Measurements from ENCODE around the gene STK39.

Gene STK39

DNA sequence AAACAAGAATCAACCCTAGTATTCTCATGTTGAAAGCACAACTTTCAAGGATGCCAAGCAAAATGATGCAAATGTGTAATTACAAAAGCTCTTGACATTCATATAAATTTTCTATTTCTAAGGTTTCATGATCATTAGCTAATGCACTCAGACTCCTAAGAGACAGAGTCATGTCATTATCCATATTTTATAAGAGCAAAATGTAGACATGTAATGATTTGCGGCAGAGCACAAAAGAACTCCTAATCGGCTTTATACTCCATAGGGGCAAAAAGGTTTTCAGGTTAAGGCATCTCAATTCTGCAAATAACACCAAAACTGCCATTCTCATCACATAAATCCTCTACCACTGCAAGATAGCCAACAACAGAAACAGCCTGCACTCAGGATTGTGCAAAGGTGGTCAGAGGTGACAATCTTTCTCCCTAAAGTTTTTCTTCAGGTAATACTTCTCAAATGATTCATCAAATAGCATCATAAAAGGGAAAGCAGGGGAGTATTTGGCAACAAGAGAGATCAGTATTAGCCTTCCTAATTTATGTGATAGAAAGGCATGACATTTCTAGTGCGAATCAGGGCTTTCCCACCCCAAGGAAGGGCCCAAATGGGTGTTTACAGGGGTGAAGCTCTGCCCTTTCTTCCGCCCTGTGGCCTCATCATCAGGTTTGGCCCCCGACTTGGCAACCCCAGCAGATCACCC lies 64.7 kb downstream of the STK39 start:
- no peak for DNase-seq

DNA sequence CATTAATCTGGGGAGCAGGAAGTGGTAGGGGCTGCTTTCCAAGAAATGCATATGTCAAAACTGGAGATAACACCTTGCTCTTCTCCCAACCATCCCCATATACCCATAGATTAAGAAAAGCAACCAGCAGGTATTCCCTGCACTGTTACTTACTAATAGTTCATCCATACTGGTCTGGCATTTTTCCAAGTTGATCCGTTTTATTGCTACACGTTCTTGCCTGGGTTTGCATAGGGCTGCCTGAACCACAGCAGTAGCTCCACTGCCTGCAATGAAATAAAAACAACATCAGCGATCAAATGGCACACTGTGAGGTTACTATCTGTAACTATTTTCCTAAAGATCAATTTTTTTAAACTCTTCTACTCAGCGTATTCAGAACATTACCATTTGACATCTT lies 65.6 kb downstream of the STK39 start:
- DNase-seq, result no peak

DNA sequence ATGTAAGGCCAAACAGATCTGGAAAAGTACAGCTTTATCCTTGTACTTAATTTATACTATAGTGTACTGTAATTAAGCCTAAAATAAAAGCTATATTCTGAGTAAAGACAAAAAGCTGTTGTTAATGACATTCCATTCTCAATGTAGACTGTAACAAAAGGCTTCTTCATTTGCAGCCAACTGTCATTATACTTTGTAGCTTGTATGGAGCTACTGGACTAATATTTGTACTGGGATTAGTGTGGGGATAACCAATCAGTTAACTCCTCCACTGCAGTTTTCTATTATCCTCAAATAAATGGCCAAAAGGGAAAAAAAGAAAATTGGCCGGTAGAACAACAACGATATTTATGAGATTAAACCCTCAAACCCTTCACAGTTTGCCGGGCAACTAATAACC lies 66.5 kb downstream of the STK39 start:
- no peak for DNase-seq

DNA sequence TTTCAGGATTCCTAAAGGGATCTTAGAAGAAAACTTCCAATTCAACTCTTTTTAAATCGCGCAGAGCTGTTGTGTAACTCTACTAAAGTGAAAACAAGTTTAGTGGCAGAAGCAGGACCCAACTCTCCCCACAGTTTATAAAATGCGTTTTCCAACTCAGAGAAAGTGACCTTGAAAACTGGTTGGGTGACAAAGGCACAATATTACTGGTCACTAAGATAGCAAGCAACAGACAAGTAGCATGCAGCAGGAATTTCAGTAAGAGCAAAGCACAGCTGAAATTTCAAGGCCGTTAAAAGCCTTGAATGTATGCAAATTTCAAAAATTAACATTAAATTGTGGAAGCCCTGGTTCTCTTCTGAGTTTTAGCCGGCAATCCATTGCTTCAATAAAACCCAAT lies 66.9 kb downstream of the STK39 start:
- DNase-seq, result no peak

DNA sequence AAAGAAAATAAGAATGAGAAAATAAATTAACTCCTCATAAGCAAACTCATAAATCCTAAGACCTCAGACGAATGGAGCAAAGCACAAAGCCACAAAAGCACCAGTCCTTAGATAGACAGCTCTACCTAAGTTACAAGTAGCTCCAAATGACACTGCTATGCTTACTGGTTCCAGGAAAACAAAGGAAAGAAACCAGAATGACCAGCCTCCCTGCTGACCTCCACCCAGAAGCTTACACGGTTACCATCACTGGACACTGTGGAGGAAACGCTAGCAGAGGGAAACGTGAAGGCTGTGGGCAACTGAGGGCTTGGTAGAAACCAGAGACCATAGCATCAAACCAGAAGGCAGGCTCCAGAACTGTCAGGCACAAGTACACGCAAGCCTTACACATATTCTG lies 67.8 kb downstream of the STK39 start:
- no peak for DNase-seq

DNA sequence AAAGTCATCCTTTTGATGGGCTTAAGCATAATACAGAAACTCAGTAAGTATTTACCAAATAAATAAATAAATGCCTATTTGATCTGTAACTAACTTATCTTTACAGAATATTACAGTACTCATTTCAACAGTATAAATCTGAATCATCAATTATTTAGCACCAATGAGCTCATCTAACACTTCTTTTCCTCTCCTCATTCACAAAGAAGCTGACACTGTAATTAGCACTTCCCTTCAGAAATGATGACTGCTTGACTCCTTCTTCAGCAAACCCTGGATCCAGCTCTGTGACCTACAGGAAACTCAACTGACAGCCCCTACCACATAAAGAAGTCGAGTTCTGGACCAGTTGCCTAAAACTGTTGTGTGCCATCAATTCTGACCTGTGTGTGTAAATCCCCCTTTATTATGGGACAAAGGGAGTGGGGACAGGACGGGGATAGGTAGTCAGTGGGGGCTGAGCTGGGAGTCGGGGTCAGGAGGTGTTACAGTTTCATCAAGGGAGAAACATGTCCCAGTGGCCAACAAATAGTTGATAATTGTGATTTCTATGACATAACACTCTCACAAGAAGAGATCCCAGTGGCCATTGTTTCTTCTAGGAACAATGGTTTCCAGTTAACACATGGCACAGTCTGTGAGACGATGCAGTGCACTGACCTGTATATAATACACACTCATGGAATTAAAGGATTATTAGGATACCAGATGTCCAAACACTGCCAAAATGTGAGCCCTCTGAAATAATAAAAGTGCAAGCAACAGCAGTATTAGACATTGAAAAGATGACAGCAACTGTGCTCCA lies 68.7 kb downstream of the STK39 start:
- no peak for DNase-seq

DNA sequence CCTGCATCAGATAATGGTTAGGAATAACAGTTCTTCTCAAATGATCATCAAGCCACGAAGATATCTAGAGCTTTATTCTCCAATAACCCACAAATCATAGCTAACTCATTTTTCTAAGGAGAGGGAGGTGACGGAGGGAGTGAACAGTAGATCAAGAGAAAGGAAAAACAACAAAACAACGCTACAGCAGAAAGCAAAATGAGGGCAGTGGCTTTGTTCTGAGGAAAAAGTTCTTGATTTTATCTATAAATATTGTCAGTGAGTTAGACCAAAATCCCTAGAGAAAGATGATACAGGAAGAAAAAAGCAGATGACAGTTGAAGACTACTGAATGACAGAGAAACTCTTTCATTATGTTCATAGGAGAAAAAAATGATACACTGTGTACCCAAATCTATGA lies 71.0 kb downstream of the STK39 start:
- DNase-seq, result no peak

DNA sequence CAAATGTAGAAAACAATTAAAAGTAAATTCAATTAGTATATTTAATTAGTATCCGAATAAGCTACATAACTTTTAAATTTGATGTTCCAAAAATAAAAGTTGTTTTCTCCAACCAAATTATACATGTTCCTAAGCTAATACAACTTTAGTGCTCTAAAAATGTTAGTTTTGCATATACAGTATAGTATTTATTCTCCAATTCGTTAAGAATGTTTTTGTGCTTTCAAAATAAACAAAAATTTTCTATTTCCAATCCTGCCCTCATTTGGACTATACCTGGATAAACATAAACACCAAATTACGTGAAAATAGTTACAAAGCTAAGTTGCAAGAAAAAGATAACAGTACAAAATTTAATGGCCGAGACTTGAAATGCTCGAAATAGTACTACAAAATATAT lies 71.9 kb downstream of the STK39 start:
- DNase-seq, result no peak

DNA sequence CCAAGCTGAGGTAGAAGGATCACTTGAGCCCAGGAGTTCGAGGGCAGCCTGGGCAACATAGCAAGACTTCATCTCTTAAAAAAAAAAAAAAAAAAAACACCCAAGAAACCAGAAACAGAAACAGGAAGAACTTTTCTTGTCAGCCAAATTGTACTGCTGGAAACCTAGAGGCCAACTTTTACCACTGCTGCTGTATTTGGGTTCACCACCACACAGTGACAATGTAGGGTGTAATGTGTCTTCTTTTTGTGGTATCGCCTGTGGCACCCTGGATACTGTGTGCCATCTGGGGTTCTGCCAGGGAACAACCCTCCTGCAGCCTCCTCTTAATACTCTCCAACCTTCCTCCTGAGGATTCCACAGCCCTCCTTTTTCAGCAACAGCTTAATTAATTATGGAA lies 72.6 kb downstream of the STK39 start:
- DNase-seq, result peak; percentile 25

DNA sequence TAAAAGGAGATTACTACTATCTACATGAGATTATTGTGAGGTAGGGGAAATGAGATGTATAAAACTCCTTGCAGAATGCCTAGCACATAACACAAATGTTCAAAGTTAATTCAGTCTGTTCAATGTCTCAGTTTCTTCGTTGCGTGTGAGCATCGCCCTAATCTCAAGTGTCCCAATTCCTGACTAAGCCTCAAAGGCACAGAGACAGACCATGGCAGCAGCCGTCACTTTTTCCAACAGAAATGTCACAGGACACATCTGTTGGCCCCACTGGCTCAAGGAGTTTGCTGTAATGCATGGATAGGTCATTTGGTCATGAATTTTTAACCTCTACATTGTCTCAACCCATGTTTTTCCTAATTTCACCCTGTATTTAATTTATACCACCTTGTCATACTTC lies 75.3 kb downstream of the STK39 start:
- no peak for DNase-seq

DNA sequence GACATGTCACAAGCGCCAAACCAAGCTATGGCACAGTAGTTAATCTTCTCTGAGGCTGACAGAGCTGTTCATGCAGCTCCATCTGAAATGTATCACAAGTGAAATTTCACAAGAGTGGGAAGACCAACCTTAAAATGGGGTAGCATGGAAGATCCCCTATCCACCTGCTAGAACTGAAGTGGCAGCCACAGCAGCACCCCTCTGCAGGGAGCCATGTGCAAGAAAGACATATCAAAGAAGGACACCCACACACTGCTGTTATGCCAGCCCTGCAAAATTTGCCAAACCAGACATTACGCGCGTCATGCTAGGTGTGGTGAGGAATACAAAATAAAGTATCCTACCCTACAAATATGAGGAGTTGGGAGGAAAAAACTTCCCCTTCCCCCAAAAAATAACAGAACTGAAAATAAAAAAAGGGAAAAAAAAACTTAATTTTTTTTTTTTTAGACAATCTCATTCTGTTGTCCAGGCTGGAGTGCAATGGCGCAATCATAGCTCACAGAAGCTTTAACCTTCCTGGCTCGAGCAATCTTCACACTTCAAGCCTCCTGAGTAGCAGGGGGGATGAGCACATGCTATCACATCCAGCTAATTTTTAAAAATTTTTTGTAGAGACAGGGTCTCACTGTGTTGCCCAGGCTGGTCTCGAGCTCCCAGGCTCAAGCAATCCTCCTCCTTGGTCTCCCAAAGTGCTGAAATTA lies 76.2 kb downstream of the STK39 start:
- DNase-seq, result no peak

DNA sequence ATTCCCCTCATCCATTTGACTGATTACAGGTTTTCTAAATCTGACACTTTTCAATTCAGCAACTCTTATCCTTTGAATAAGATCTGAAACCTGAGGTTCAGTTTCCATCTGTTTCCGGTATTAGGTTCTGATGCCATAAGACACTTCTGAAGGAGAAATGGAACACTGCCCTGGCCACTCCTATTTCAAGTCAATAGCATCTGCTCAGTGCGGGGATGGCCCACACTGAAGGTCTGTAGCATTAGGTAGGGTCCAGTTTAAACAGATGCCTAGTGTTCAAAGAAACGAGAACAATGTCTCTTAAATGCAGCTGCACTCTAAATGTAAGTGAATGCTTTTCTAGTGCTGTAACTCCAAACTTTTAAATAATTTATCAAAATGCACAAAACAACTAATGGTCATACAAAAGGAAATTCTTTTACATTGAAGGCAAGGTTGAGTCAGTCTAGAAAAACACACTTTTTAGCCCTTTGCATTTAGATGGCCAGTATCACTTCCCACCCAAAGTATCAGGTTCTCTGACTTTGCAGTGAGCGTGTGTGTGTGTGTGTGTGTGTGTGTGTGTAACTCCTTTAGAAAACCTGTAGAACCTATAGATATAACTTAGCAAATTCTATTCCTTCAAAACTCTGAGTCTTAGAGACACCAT lies 78.2 kb downstream of the STK39 start:
- no peak for DNase-seq

DNA sequence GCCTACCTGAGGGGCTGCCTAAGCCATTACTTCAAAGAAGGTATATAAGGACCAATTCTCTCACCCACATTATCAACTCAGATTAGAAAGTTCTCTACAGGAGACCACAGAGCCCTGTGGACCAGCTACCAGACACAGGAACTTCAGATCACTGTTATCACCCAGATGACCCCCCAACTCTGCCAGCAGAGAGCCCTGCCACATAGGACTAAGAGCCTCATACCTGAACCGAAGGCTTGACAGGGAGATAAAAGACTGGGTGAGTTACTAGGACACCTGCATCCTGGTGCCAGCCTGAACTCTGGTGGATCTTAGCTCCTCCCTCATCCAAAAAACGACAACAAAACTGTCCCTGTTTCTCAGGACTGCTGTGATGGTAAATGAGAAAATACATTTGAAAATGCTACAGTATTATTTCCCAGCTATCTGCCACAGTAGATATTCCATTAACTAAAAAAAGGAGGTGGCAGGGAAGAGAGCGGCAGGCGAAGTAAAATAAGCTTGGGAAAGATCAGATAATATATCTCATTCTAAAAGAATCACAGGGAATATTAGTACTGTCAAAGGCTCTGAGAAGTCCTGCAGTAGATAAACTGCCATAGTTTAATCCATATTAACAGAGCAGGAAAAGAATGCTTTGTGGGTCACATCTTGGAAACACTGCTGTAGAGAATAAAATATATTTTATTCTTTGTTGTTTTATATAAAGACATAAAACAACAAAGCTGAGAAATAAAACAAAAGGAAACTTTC lies 79.7 kb downstream of the STK39 start:
- DNase-seq, result no peak

DNA sequence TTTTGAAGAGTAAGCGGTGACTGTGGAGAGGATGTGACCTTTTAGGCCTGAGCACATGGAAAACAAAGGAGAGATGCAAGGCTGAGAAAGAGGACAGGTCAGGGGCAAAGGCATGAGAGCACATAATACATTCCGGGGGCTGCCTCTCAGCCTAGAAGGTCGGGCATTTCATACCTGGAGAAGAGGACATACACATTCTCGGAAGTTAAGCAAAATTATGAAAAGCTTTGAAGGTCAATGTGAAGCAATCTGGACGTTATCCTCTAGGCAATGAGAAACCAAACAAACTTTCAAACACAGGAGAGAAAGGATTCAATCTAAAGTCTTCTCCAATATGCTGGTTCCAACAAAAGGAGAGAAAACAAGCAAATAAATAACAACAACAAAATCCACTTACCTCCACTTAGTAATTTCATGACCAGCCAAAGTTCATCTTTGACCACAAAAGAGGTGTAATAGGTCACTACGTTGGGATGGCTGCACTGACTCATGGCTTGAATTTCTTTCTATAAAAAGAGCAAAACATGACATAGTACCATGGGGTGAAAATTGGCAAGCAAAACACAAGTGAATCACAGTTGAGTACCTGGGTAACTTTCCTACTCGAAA lies 80.4 kb downstream of the STK39 start:
- DNase-seq, result no peak

DNA sequence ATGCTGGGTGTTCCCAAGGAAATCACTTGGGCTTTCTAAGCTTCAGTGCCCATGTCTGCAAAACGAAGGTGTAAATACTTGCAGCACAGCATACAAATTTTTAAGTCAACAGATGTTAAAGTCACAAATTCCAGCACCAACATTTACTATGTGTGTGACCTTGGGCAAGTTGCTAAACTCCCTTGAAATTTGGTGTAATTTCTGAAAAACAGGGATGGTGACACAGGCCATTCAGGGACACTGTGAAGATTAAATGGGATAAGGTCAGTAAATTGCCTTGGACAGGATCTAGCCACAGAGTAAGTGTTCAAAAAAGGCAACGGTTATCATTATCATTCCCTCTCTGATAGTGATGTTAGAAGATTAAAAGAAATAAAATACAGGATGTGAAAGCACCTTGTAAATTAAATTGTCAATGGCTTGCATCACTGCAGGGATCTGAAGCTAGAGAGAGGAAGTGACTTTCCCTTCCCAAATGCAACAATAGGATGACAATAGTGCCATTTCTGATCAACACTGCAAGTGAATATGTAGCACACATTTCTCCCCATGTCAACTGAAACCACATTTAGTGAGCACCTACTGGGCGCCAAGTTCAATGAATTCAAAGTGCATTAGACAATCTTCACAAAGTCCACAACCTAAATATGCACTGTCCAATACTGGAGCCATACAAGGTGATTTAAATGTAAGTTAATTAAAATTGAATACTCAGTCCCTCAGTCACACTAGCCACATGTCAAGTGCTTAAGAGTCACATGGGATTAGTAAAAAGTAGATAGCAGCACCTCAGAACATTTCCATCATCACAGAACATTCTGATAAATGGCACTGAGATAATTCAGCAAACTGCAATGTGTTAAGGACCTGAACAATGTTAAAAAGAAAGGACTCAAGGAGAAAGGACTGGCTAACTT lies 81.2 kb downstream of the STK39 start:
- no peak for DNase-seq

DNA sequence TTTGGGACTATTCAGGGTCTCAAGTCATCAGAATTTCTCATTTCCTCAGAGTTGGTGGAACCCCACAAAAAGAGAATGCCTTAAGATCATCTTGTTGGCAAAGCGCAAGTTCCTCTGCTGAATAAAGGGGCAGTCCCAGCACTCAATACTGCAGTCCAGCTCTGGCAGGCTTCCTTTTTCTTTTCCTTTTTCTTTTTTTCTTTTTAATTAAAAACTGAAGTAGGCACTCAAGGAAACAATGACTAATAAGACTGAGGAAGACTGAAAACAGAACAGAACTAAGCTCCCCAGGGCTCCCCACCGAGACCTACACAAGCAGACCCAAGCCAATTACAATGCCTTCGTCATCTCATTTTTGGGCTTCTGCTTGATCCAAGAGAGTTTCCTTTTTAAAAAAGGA lies 82.0 kb downstream of the STK39 start:
- DNase-seq, result no peak

DNA sequence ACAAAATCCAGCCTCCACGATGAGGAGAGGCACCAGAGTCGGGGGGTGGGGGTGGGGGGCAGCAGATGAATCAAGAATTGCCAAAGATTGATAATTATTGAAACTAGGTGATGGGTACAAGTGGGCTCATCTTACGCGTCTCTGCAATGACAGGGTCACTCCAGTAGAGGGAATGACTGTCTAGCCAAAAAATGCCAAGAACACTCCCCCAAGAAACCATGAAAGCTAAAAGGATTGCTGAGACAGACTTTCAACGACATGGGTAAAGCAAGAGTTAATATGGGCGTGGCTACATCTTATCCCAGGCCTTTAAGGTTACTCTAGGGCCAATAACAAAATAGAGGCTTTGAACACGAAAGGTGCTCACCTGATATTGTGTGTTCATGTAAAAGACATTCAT lies 86.5 kb downstream of the STK39 start:
- no peak for DNase-seq

DNA sequence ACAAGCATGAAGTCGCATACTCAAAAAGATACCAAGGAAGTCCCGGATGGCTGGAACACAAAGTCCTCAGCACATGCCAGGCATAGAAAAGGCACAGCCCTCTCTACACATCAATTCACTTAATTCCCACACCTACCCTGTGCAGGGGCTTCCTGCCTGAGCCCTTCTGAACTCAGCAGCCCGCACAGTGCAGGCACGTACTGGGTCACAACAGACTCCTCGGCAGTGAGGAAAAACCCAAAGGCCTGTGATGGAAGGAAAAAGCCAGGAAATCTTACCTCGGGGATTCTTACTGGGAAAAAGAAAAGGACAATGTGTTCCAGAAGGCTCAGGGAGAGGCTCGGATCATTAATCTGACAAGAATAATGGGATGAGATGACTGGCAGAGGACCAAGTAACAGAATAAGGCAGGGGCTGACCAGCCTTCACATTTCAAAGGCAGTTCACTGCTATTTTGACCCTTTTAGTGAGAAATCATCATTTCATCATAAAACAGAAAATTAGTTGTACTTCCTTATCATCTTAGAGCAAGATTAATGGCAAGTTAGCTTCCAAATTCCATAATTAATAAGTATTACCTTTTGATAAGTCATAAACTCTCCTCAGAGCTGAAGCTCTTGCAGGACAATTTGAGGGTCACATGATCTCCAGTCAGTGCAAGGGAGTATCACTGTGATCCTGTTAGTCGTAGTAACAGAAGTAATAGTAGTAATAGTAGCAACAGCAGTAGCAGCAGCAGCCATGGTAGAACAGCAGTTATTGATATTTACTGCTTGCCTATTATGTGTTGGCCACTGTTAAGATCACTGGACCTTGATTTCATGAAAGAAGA lies 87.4 kb downstream of the STK39 start:
- no peak for DNase-seq

DNA sequence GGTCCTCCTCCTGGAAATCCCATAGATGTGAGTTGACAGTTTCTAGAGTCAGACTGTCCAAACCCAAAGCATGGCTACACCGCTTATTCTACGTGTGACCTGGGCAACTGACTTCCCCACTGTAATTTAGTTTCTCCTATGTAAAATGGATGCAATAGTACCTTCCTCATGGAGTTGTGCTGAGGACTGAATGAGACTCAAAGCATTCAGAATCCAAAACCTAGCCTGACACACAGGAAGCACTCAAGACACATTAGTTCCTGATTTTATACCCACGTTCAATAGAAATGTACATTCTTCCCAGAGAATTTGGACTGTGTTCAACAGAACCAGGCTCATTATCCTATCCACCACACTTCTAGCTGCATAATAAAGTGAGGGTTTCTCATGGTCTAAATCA lies 88.8 kb downstream of the STK39 start:
- DNase-seq, result no peak

DNA sequence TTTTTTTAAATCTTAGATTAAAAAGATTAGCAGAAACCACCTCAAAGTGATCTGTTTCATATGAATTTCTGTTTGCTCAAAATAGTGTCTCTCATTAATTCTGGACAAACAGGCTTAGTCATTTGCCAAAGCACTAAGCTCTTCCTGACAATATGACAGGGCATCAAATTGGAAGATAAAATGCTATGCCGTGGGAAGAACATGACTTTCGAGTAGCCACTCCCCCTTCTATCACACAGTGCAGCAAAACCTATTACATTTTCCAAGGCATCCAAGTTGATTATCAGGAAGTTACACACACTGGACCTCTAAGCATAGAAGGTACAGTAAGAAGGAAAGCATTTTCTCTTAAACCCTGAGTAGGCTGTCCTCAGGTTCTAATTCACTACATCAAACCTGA lies 89.5 kb downstream of the STK39 start:
- no peak for DNase-seq
